ENCODE measurements around the gene ANKS1A. TPM values are rescaled to one million over a fixed set of nuclear protein-coding genes. Genes with fewer than 3 reads are reported as not detected.

ANKS1A gene
- total RNA-seq, 1 experiment from 2014 or later, result 21.7 TPM

- ChIA-PET POLR2A (ENCODE audit: low non-redundant PET) (no interaction called here), CTCF (interaction anchor here (0.7 to 3.5 kb wide), 5 partner anchors 66 to 572 kb away, joined by 3 to 35 read pairs (median 4); no protein-coding TSS in a partner anchor)
- Histone ChIP-seq H3K27ac (ENCODE audit: low read depth, low read length, poor library complexity, severe bottlenecking) (no peak overlapping the region), H3K36me3 (ENCODE audit: insufficient read depth, low read length, poor library complexity, severe bottlenecking) (no peaks in the 10 kb centered on the region), H3K4me1 (ENCODE audit: insufficient read depth, low read length, poor library complexity, severe bottlenecking) (peaks cover 5% of the 10 kb centered on the region), H3K9me3 (ENCODE audit: low read depth, low read length, poor library complexity, severe bottlenecking) (no peaks in the 10 kb centered on the region), H3K27me3 (replicated peaks; ENCODE audit: insufficient read depth, low read depth, low read length, poor library complexity) (no peaks in the 10 kb centered on the region), H3K4me3 (ENCODE audit: low read depth, low read length, poor library complexity, severe bottlenecking) (no peak overlapping the region)
- no peak for TF ChIP-seq CTCF (conservative IDR thresholded peaks at IDR 0.05; ENCODE audit: low read depth, low read length)
- no peak for TF ChIP-seq EZH2 (IDR thresholded peaks at IDR 0.05; ENCODE audit: borderline replicate concordance, low read depth, low read length, poor library complexity, severe bottlenecking)
- intact Hi-C loops (cut with micrococcal nuclease; ENCODE audit: unreplicated experiment), result no loop called here
- no peak for DNase-seq (ENCODE audit: low spot score)
- BruUV-seq (replicated peaks), result no TSS peak
These were observed 250.4 kb downstream of the ANKS1A start for GRCh38 chr6:35139470-35139869.

- ChIA-PET CTCF (interaction anchor here (0.6 to 3.5 kb wide), 6 partner anchors 65 to 571 kb away, joined by 3 to 35 read pairs (median 4); no protein-coding TSS in a partner anchor), POLR2A (ENCODE audit: low non-redundant PET) (no interaction called here)
- BruUV-seq (replicated peaks), result no TSS peak
- intact Hi-C loops (cut with micrococcal nuclease; ENCODE audit: unreplicated experiment), result loop anchor here (1.0 to 5.0 kb wide), 2 partner anchors 154 to 678 kb away; no protein-coding TSS in a partner anchor
- TF ChIP-seq CTCF (conservative IDR thresholded peaks at IDR 0.05; ENCODE audit: low read depth, low read length) (peak; percentile 89), EZH2 (IDR thresholded peaks at IDR 0.05; ENCODE audit: borderline replicate concordance, low read depth, low read length, poor library complexity, severe bottlenecking) (no peak)
- peak; percentile 77 for DNase-seq (ENCODE audit: low spot score)
- no peaks in the 10 kb centered on the region for H3K36me3 ChIP-seq (ENCODE audit: insufficient read depth, low read length, poor library complexity, severe bottlenecking)
- H3K27ac ChIP-seq (ENCODE audit: low read depth, low read length, poor library complexity, severe bottlenecking), result no peak overlapping the region
- H3K4me1 ChIP-seq (ENCODE audit: insufficient read depth, low read length, poor library complexity, severe bottlenecking), result peaks cover 5% of the 10 kb centered on the region
- H3K9me3 ChIP-seq (ENCODE audit: low read depth, low read length, poor library complexity, severe bottlenecking), result no peaks in the 10 kb centered on the region
- H3K4me3 ChIP-seq (ENCODE audit: low read depth, low read length, poor library complexity, severe bottlenecking), result no peak overlapping the region
- H3K27me3 ChIP-seq (replicated peaks; ENCODE audit: insufficient read depth, low read depth, low read length, poor library complexity), result no peaks in the 10 kb centered on the region
These were observed 251.0 kb downstream of the ANKS1A start for GRCh38 chr6:35139924-35140638.

- H3K4me3 ChIP-seq (ENCODE audit: low read depth, low read length, poor library complexity, severe bottlenecking), result no peak overlapping the region
- no peak for TF ChIP-seq EZH2 (IDR thresholded peaks at IDR 0.05; ENCODE audit: borderline replicate concordance, low read depth, low read length, poor library complexity, severe bottlenecking)
- TF ChIP-seq CTCF (conservative IDR thresholded peaks at IDR 0.05; ENCODE audit: low read depth, low read length), result no peak
- H3K9me3 ChIP-seq (ENCODE audit: low read depth, low read length, poor library complexity, severe bottlenecking), result no peaks in the 10 kb centered on the region
- POLR2A ChIA-PET (ENCODE audit: low non-redundant PET), result no interaction called here
- CTCF ChIA-PET, result interaction anchor here (0.6 to 3.5 kb wide), 4 partner anchors 64 to 310 kb away, joined by 3 to 35 read pairs (median 4); no protein-coding TSS in a partner anchor
- no peak for DNase-seq (ENCODE audit: low spot score)
- BruUV-seq (replicated peaks), result no TSS peak
- intact Hi-C loops (cut with micrococcal nuclease; ENCODE audit: unreplicated experiment), result loop anchor here (1.0 to 5.0 kb wide), 2 partner anchors 154 to 678 kb away; no protein-coding TSS in a partner anchor
- H3K27ac ChIP-seq (ENCODE audit: low read depth, low read length, poor library complexity, severe bottlenecking), result no peak overlapping the region
- no peaks in the 10 kb centered on the region for H3K27me3 ChIP-seq (replicated peaks; ENCODE audit: insufficient read depth, low read depth, low read length, poor library complexity)
- no peaks in the 10 kb centered on the region for H3K36me3 ChIP-seq (ENCODE audit: insufficient read depth, low read length, poor library complexity, severe bottlenecking)
- peaks cover 5% of the 10 kb centered on the region for H3K4me1 ChIP-seq (ENCODE audit: insufficient read depth, low read length, poor library complexity, severe bottlenecking)
These were observed 251.6 kb downstream of the ANKS1A start for GRCh38 chr6:35140639-35141006.

Other genes with a start within 250 kb of the ANKS1A start
- gene ILRUN, start 192.5 kb upstream of the ANKS1A start, total RNA-seq (2021), result 58.4 and 66.5 TPM in 2 replicates
- gene SNRPC, start 131.8 kb upstream of the ANKS1A start, total RNA-seq (2021), result 211 and 231 TPM in 2 replicates
- gene BLTP3A, start 97.2 kb upstream of the ANKS1A start, total RNA-seq (2021), result 20.4 and 25.3 TPM in 2 replicates
- gene TAF11, start 1.2 kb upstream of the ANKS1A start, total RNA-seq (2021), result 32.9 and 33.6 TPM in 2 replicates